ENCODE measurements around the gene KCNAB2.

DNA sequence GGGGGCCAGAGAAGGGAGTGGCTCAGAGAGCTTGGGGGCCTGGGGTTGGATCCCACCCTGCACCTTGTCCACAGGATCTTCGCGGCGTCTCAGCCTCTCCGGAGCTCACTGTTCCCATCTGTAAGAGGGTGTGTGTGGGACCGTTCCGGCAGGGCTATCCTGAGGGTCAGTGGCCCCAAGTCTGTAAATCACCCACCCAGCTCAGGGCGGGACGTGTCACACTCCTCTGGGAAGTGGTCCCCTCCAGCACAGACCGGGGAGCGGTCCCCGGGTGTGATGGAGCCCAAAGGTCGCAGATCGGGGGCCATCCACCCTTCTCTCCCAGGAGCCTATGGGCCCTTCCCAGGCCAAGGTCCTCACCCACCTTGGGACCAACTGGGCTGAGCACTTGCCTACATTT is 40.0 kb downstream of the KCNAB2 start:
- no peak for TF ChIP-seq EZH2 (IDR thresholded peaks at IDR 0.05; ENCODE audit: insufficient read depth, low read length)
- TF ChIP-seq, protein P1, sequence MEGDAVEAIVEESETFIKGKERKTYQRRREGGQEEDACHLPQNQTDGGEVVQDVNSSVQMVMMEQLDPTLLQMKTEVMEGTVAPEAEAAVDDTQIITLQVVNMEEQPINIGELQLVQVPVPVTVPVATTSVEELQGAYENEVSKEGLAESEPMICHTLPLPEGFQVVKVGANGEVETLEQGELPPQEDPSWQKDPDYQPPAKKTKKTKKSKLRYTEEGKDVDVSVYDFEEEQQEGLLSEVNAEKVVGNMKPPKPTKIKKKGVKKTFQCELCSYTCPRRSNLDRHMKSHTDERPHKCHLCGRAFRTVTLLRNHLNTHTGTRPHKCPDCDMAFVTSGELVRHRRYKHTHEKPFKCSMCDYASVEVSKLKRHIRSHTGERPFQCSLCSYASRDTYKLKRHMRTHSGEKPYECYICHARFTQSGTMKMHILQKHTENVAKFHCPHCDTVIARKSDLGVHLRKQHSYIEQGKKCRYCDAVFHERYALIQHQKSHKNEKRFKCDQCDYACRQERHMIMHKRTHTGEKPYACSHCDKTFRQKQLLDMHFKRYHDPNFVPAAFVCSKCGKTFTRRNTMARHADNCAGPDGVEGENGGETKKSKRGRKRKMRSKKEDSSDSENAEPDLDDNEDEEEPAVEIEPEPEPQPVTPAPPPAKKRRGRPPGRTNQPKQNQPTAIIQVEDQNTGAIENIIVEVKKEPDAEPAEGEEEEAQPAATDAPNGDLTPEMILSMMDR (IDR thresholded peaks at IDR 0.05; ENCODE audit: insufficient read depth, low read depth, low read length) = no peak

Data from astrocyte (in vitro differentiated cells and primary cell).